ENCODE results near the gene ADAMTS2.

ADAMTS2 gene

GRCh38 chr5:179207470-179207869 is 137.8 kb downstream of the ADAMTS2 start:
- no peak for DNase-seq

- no peak for DNase-seq
These were observed 138.9 kb downstream of the ADAMTS2 start for GRCh38 chr5:179206366-179206765.

DNA sequence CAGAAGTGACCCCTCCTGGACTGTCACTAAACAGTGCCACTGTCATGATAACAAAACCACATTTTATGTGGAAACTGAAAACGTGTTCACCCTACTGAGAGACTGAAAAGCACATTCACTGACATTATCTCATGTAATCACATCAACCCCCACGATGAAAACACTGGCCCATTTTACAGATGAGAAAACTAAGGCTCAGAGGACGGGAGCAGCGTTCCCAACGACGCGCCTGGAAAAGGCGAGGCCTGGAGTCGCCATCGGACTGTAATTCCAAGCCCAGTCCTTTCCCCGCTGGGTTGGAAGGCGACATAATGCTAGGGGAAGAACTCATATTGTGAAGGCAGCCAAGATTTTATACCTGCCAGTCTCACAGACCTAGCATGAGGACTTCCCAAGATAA is 140.0 kb downstream of the ADAMTS2 start:
- DNase-seq: no peak

- DNase-seq: no peak
These were observed 140.7 kb downstream of the ADAMTS2 start for GRCh38 chr5:179204572-179204971.

DNA sequence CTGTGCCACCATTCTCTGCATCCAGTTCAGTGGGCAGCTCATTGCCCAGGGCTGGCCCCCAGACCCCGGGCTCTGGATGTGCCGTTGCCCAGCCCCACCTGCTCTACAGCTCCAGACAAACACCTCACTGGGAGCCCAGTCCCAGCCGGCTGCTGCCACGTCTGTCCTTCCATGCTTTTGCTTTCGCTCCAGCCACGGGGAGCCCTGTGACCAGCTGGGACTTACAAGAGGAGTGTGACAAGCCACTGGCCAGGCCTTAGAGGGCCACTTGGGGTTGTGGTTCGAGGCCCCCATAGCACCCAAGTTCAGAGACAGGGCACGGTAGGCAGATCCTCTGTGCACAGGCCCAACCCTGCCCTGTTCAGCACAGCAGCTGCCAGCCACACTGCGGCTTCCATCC is 142.0 kb downstream of the ADAMTS2 start:
- DNase-seq: no peak

- DNase-seq: no peak
These were observed 143.3 kb downstream of the ADAMTS2 start for GRCh38 chr5:179201986-179202385.

GRCh38 chr5:179199246-179199645 is 146.0 kb downstream of the ADAMTS2 start:
- DNase-seq: no peak

GRCh38 chr5:179198825-179199224 is 146.4 kb downstream of the ADAMTS2 start:
- DNase-seq: no peak

- DNase-seq: peak in 2 of 58 donors; percentile 17 to 18
These were observed 148.7 kb downstream of the ADAMTS2 start for GRCh38 chr5:179196405-179197079.

- DNase-seq: no peak
These were observed 149.5 kb downstream of the ADAMTS2 start for GRCh38 chr5:179195561-179196404.

GRCh38 chr5:179194941-179195381 is 150.3 kb downstream of the ADAMTS2 start:
- DNase-seq: no peak

DNA sequence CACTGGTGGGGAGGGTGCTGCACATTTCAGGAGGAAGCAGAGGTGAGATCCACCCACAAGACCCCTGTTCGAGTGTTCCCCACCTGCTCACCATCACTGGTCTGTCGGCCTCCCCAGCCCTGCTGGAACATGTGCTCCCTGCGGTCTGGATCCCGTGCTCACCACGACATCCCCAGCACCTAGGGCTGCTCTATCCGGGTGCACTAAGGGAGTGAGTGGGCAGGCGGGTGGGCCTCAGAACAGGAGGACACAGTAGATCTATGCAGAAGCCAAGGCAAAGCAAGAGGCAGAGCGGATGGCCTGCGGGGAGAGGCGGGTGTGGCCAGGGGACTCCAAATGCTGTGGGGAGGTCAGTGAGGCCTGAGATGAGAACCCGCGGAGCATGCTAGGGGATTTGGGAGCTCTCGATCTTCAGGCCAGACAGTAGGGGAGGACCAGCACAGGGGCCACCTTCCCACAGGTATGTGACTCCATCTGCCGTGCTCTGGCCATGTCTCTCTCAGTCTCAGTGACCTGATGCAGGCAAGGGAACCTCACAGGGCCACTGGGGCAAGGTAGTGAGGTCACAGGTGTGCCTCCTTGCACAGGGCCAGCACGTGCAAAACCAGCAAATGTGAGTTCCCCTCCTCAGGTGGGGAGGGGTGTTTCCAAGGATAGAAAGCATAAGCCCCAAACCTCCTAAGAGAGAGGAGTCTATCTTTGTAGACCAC is 150.9 kb downstream of the ADAMTS2 start:
- no peak for DNase-seq

GRCh38 chr5:179193746-179194145 is 151.5 kb downstream of the ADAMTS2 start:
- DNase-seq: no peak

- DNase-seq: no peak
These were observed 152.3 kb downstream of the ADAMTS2 start for GRCh38 chr5:179192891-179193470.

- no peak for DNase-seq
These were observed 152.9 kb downstream of the ADAMTS2 start for GRCh38 chr5:179192185-179192890.

DNA sequence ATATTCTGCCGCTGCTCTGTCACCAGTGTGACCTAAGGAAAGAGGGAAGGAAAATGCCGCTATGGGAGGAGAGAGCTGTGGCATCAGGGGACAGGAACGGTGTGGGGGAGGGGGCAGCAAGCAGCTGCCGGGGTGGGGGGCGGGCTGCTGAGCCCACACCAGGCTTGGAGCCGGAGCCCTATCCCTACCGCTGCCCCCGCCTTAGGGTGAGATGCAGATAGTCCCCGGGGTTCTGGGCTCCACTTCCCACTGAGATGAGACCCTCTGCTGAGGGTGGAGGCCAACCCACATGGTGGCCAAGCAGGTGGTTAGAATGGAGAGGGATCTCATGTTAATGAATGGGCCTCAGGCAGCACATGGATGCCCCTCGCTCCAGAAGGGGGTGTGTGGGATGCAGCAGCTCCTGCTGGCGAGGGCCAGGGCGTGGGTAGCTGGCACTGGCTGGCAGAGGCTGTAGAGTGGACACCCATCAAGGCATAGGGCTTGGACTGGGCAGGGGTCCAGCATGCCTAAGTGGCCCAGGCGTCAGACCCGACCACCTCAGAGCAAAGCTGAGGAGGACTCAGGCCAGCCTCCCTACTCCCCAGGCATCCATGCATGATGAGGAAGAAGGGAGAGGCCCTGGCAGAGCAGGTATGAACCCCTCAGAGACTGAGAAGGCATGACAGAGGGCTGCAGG is 153.6 kb downstream of the ADAMTS2 start:
- DNase-seq: no peak

GRCh38 chr5:179190851-179191505 is 154.3 kb downstream of the ADAMTS2 start:
- no peak for DNase-seq

DNA sequence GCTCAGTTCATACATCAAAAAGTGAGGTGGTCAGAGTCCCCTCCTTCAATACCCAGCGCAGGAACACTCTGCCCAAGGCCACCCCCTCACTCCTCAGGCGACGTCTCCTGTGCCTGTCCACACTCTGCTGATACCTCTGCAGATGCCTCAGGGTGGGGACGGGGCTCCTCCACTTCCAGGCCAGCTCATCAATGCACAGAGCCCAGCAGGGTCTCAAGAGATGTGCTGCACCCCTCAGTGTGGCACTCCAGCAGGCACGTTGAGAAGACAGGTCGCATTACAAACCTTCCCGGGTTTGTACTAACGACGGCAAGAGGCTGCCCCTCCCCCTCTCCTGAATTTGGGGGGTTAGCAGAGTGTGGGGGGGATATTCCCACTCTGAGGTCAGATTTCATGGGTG is 156.6 kb downstream of the ADAMTS2 start:
- no peak for DNase-seq

DNA sequence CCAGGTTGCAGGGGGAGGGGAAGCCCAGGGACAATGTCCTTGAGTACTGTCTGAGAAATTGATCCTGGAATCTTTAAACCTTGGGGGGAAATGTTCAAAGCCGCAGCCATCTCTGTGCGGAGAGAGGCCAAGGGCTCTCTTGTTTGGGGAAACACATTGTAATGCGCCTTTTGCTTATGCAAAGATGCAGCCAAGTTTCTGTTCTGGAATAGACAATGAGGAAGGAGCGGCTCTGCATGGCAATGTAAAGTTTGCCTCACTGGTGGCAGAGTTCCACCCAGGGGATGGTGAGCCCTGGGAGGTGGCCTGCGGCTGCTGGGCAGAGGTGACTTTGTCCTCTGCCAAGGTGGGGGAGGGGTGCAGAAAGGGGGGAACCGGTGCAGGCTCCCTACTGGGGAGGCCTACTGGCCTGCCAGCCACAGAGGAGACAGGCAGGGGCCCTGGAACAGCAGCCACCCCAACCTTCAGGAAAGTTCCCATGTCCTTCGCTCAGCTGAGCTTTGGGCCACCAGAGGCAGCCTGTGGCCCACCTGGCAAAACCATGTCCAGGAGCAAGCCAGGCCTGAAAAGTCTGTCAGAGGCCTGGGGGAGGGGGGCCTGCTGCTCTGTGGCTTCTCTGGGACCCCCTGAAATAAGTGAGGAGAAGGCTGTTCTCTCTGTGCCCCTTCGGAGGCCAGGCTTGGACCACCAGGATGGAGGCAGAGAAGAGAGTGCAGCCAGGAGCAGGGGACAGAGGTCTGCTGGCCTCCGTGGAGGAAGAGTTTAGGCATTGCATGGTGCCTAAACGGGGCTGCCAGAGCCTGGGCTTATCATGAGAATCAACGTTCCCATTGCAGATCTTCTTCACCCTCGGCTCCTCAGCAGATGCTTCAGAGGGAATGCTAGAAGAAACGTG is 157.3 kb downstream of the ADAMTS2 start:
- DNase-seq: peak in 18 of 58 donors; percentile 9 to 51 (median 22)

Data from anterior cingulate cortex (tissue), 58 donors.